ENCODE data around the gene ERVH48-1. TPM values are rescaled to one million over a fixed set of nuclear protein-coding genes. Genes with fewer than 3 reads are reported as not detected.
"Not testable (repeated sequence)": the region's sequence is repeated elsewhere in the genome, so short reads cannot be mapped to it uniquely, and the experiment has no call there.

Gene ERVH48-1
- total and polyA plus RNA-seq, 2 experiments from 2014 or later, result 0.11 to 0.42 TPM

GRCh38 chr21:42931560-42932235 is 6.3 kb upstream of the ERVH48-1 start:
- H3K27me3 ChIP-seq, result no peaks in the 10 kb centered on the region
- no peak overlapping the region for H3K4me3 ChIP-seq
- TF ChIP-seq CTCF (IDR thresholded peaks at IDR 0.05; ENCODE audit: low read depth, low read length), result no peak
- peaks cover 20% of the 10 kb centered on the region for H3K4me1 ChIP-seq (ENCODE audit: low read depth)
- H3K9me3 ChIP-seq (ENCODE audit: low read depth), result no peaks in the 10 kb centered on the region
- no peak for DNase-seq (ENCODE audit: low read depth in 1 of 2, low spot score in 1 of 2)
- H3K36me3 ChIP-seq, result no peaks in the 10 kb centered on the region
- H3K27ac ChIP-seq, result peak overlapping the region; percentile 73

- H3K36me3 ChIP-seq, result no peaks in the 10 kb centered on the region
- no peak overlapping the region for H3K4me3 ChIP-seq
- DNase-seq (ENCODE audit: low read depth in 1 of 2, low spot score in 1 of 2), result no peak
- H3K4me1 ChIP-seq (ENCODE audit: low read depth), result peaks cover 16% of the 10 kb centered on the region
- TF ChIP-seq CTCF (IDR thresholded peaks at IDR 0.05; ENCODE audit: low read depth, low read length), result no peak
- H3K27ac ChIP-seq, result no peak overlapping the region
- no peaks in the 10 kb centered on the region for H3K9me3 ChIP-seq (ENCODE audit: low read depth)
- no peaks in the 10 kb centered on the region for H3K27me3 ChIP-seq
Observed at GRCh38 chr21:42929969-42930368, 4.5 kb upstream of the ERVH48-1 start.

DNA sequence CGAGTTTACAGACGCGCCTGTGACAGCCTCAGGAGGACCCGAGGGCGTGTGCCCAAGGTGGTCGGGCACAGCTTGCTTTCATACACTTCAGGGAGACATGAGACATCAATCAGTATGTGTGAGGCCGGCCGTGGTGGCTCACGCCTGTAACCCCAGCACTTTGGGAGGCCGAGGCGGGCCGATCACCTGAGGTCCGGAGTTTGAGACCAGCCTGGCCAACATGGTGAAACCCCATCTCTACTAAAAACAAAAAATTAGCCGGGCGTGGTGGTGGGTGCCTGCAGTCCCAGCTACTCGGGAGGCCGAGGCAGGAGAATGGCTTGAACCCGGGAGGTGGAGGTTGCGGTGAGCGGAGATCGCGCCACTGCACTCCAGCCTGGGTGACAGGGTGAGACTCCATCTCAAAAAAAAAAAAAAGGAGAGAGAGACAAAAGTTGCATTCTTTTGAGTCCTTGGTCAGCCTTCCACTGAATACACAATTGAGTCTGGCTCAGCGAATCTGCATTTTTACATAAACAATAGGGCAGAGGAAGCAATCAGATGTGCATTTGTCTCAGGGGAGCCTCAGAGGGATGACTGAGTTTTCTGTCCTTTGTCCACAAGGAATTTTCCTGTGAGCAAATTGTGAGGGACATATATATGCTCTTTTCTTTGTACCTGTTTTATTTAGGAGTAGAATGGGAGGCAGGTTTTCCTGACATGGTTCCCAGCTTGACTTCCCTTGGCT is 2.2 kb upstream of the ERVH48-1 start:
- not testable (repeated sequence) for H3K27ac ChIP-seq; H3K4me3 ChIP-seq; H3K27me3 ChIP-seq; H3K9me3 ChIP-seq (ENCODE audit: low read depth); H3K36me3 ChIP-seq; DNase-seq (ENCODE audit: low read depth in 1 of 2, low spot score in 1 of 2); H3K4me1 ChIP-seq (ENCODE audit: low read depth)

GRCh38 chr21:42924433-42924751 is 1.0 kb downstream of the ERVH48-1 start:
- Histone ChIP-seq H3K4me3 (no peak overlapping the region), H3K36me3 (no peaks in the 10 kb centered on the region), H3K27me3 (no peaks in the 10 kb centered on the region), H3K4me1 (ENCODE audit: low read depth) (peaks cover 4% of the 10 kb centered on the region), H3K9me3 (ENCODE audit: low read depth) (no peaks in the 10 kb centered on the region), H3K27ac (no peak overlapping the region)
- DNase-seq (ENCODE audit: low read depth in 1 of 2, low spot score in 1 of 2), result no peak
- no peak for TF ChIP-seq CTCF (IDR thresholded peaks at IDR 0.05; ENCODE audit: low read depth, low read length)

- H3K4me3 ChIP-seq, result no peak overlapping the region
- H3K4me1 ChIP-seq (ENCODE audit: low read depth), result peaks cover 4% of the 10 kb centered on the region
- TF ChIP-seq CTCF (IDR thresholded peaks at IDR 0.05; ENCODE audit: low read depth, low read length), result peak; percentile 79
- no peaks in the 10 kb centered on the region for H3K36me3 ChIP-seq
- H3K27me3 ChIP-seq, result no peaks in the 10 kb centered on the region
- no peaks in the 10 kb centered on the region for H3K9me3 ChIP-seq (ENCODE audit: low read depth)
- peak overlapping the region; percentile 30 for H3K27ac ChIP-seq
- DNase-seq (ENCODE audit: low read depth in 1 of 2, low spot score in 1 of 2), result peak; percentile 89 to 91
Observed at GRCh38 chr21:42923553-42924432, 1.6 kb downstream of the ERVH48-1 start.
